ENCODE measurements around the gene WDR17. TPM values are rescaled to one million over a fixed set of nuclear protein-coding genes. Genes with fewer than 3 reads are reported as not detected.

Gene WDR17
- total and polyA plus RNA-seq, 2 of the 13 experiments (the other 11 are each of a cell fraction or from before 2014, with no cell fraction given) = not detected

GRCh38 chr4:176064539-176064938, 1.1 kb upstream of the WDR17 start:
- no peaks in the 10 kb centered on the region for H3K9me3 ChIP-seq (ENCODE audit: low read length)
- H3K9ac ChIP-seq (ENCODE audit: insufficient read depth, low read depth, low read length) = no peak overlapping the region
- in situ Hi-C loops (cut with HindIII; ENCODE audit: extremely low pct_ligation_motif_present, low pct_unique_long_range_greater_than_20kb) = no loop called here
- H3K4me2 ChIP-seq (ENCODE audit: low read depth, low read length) = no peak overlapping the region
- ChIA-PET POLR2A (no interaction called here), CTCF (ENCODE audit: low intra/inter-chr PET ratio, low total read pairs) (no interaction called here)
- H3K4me1 ChIP-seq (ENCODE audit: insufficient read depth, low read length) = no peaks in the 10 kb centered on the region
- intact Hi-C loops (cut with micrococcal nuclease; ENCODE audit: unreplicated experiment) = no loop called here
- no peak for ATAC-seq
- no peaks in the 10 kb centered on the region for H3K79me2 ChIP-seq (ENCODE audit: insufficient read depth, low read length)
- H2AFZ ChIP-seq (ENCODE audit: low read length) = no peak overlapping the region
- WGBS (ENCODE audit: low lambda C conversion rate) = 2% methylated on average over 2 of the region's 2 CpGs
- no peaks in the 10 kb centered on the region for H3K36me3 ChIP-seq (replicated peaks in 1 of 2; ENCODE audit: control insufficient read depth in 1 of 2, insufficient read depth in 2 of 2, low read length in 2 of 2)
- no peak for DNase-seq (ENCODE audit: low spot score)
- H3K4me3 ChIP-seq (replicated peaks in 1 of 3; ENCODE audit: insufficient read depth in 1 of 3, low read depth in 2 of 3, low read length in 3 of 3) = no peak overlapping the region
- FAIRE-seq = no peak
- BruUV-seq (replicated peaks) = no TSS peak
- H3K27me3 ChIP-seq (ENCODE audit: control insufficient read depth in 1 of 2, insufficient read depth in 2 of 2, low read length in 2 of 2) = peaks cover 0 to 6% of the 10 kb centered on the region in 2 experiments; a peak in 1 of 5 replicates
- no peak overlapping the region for H3K27ac ChIP-seq (ENCODE audit: extremely low read length, insufficient read depth, low read length)
- no peaks in the 10 kb centered on the region for H4K20me1 ChIP-seq (ENCODE audit: insufficient read depth, low read length)
- TF ChIP-seq ZSCAN5A (CRISPR knock-in tag; IDR thresholded peaks at IDR 0.05; ENCODE audit: borderline replicate concordance) (no peak), HMGXB4 (CRISPR knock-in tag; IDR thresholded peaks at IDR 0.05; ENCODE audit: borderline replicate concordance in 1 of 2, low read depth in 1 of 2) (no peak), ZNF468 (CRISPR knock-in tag; IDR thresholded peaks at IDR 0.05) (no peak), ZNF460 (CRISPR knock-in tag; IDR thresholded peaks at IDR 0.05; ENCODE audit: borderline replicate concordance) (no peak), YEATS2 (CRISPR knock-in tag; IDR thresholded peaks at IDR 0.05; ENCODE audit: borderline replicate concordance) (no peak), ZNF503 (CRISPR knock-in tag; IDR thresholded peaks at IDR 0.05) (no peak), HBP1 (CRISPR knock-in tag; IDR thresholded peaks at IDR 0.05; ENCODE audit: low read depth) (no peak), SAP130 (CRISPR knock-in tag; IDR thresholded peaks at IDR 0.05; ENCODE audit: low read depth) (no peak), HNF1B (CRISPR knock-in tag; IDR thresholded peaks at IDR 0.05) (no peak), PAX8 (CRISPR knock-in tag; IDR thresholded peaks at IDR 0.05; ENCODE audit: borderline replicate concordance) (no peak), JARID2 (CRISPR knock-in tag; IDR thresholded peaks at IDR 0.05; ENCODE audit: insufficient replicate concordance) (no peak), UBTF (CRISPR knock-in tag; IDR thresholded peaks at IDR 0.05) (no peak)
